Superior temporal gyrus (tissue), 1 donor: ENCODE results near the gene UBN2.
A peak's percentile ranks its signal among the peaks of the same experiment; 100 is the strongest.
"Not testable (repeated sequence)": the region's sequence is repeated elsewhere in the genome, so short reads cannot be mapped to it uniquely, and the experiment has no call there.

Source experiments
- DNase-seq: peaks from one replicate; pipeline ENCODE4 v3.0.0-alpha.2; 2016; ENCODE audit errors: extremely low spot score

UBN2 gene

DNA sequence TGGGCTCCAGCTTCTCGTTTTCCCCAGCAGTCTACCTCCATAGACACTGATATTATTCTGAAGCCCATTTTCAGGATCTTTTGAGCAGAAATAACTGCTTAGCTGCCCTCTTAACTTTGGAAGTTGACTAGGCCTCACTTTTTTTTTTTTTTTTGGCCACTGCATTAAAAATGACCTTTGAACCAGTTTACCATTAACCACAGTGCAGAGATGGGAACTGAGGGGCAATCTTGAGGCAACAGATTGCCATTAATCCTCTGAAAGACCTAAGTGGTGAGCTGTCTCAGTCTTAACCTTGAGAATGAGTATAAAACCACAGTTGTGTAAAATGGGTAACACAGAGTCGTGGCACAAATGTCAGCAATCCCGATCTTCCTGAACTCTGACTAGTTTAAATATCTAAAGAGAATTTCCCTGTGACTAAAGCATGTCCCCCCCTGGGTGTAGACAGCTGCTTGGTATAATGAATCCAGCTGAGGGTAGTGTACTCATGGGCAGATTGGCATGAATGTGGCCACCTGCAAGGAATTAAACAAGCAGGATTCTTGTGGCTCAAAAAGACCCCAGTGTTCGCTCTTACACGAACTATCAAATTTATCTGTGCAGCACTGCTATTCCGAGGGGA is 64.0 kb downstream of the UBN2 start:
- no peak for DNase-seq

DNA sequence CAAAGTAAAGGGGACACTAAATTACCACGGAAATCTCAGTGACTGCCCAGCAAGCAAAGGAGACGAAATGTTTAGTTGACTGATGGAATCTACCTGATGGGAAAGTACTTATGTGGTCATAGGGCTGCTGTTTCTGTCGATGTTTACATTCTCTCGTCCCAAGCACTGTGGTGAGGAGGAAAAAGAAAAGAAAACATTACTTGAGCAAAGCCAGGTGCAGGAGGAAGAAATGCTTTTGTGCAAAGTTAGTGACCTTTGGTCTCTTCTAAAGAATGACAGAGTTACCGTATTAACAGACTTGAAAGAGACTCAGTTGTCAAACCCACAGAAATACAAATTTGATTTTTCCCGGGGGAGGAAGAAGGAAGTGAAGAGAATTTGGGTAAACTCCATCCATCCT is 66.8 kb downstream of the UBN2 start:
- no peak for DNase-seq

DNA sequence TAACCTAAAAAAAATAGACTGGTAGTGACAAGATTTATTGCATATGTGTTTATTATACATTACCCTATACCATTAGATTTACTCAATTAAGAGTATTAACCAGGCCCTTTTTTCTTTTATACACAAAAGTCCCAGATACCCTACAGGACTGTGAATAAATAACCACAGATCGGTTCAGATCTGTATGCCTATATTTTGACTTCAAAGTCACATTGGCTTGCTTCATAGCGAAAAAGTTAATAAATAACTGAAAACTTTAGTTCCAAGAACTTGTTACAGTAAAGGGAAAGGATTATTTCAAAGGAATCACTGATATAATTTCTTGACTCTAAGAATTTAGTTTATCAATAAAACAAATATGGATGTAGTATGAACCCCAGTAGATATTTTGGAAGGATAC is 68.3 kb downstream of the UBN2 start:
- no peak for DNase-seq

DNA sequence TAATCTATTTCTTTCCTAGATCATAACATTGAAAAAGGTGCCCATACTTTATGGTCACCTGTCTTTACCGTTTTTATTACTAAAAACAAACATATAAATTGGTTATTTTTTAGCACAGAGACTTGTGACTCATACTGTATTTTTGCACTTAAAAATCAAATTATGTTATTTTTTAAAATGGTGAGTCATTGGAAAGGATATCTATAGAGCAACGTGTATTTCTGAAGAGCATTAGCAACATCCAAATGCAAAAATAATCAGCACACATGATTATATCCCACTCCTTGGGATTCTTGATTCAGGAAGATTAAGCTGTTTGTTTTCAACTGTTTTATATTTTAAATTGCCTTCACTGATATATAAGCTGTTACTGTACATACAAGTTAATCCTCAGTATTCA is 69.4 kb downstream of the UBN2 start:
- no peak for DNase-seq

DNA sequence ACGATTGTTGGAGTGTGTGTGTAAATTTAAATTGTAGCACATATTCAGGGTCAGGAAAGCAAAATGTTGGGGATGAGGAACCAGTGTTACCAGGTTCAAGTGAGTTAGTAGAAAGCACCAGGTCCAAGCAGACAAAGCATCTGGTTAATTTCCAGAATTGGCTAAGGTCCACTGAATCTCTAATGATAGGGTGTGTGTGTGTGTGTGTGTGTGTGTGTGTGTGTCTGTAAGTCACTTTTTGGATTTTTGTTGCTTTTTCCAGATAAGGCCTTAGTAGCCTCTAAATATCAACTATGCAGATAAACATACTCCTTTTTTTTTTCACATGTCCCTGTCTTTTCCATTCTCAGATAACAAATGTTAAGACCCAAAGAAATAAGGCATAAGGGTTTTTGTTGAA is 73.5 kb downstream of the UBN2 start:
- DNase-seq: no peak

DNA sequence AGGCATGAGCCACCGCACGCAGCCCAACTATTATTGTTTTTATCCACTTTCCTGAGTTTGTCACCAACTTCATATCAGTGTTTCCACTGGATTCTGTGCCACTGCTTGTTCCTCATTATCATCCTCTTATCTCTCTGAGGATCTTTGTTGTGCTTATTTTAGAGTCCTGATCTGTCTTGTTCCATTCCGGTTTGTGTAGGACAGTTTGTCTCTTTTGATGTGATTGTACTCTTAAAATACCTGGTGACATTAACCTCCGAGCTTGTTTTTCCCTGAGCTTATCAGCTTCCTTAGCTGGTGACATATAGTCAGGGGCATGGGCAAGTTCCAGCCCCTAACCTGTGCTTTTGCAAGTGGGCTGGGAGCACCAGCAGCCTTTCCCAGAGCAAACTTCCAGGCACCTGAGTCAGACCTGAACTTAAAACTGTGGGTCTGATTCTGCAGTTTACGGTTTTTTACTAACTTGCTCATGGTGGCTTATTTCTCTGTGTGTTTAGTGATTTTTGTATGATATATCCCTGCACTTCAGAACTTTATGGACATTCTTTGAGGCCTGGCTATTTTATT is 87.0 kb downstream of the UBN2 start:
- DNase-seq: no peak

DNA sequence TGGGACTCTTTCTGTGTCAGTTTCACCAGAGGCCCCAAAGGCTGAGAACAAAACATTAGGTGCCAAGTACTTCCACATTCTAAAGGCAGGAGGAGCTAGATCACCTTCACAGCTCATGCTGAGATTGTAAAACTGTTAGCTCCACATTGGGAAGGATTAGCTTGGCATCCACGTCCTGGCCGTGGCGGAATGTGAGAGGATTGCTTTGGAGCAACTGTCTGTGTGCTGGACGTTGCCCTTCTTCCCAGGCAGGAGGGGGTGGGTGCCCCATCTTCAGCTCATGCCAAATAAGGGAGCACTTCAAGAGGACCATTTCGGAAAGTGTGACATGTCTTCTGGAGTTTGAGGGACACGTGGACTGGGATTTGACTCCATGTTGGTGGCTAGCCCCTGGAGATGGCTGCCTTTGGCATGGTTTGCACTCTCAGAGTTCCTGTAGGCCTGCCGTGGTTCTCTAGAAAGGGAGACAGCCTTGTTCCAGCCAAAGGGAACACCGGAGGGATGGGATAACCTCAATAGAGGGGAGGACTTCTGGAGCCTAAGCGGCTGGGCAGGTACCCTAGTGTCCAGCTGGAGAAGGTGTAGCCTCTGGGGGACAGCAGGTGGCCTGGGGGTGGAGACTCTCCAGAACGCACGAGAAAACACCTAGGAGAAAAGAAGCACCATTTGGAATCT is 90.2 kb downstream of the UBN2 start:
- DNase-seq: no peak

DNA sequence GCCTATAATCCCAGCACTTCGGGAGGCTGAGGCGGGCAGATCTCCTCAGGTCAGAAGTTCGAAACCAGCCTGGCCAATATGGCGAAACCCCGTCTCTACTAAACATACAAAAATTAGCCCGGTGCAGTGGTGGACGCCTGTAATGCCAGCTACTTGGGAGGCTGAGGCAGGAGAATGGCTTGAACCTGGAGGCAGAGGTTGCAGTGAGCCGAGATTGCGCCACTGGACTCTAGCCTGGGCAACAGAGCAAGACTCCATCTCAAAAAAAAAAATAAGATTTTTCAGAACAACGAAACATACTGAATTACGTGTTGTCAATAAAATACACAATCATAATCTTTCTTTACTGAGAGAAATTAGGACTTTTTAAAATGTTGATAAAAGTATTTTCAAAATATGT is 93.7 kb downstream of the UBN2 start:
- DNase-seq: not testable (repeated sequence)

DNA sequence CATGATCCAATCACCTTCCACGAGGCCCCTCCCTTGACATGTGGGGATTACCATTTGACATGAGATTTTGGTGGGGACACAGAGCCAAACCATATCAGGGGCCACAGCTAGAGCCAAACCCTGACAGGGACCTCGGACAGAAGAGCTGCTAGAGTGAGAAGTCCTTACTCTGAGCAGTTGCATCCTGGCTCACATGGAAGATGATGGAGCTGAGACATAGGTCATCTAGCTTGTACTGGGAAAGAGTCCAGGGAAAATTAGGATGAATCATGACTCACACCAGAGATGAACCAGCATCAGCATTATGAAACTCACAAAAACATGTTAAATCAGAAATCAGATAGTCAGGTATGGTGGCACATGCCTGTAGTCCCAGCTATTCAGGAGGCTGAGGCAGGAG is 97.3 kb downstream of the UBN2 start:
- no peak for DNase-seq

DNA sequence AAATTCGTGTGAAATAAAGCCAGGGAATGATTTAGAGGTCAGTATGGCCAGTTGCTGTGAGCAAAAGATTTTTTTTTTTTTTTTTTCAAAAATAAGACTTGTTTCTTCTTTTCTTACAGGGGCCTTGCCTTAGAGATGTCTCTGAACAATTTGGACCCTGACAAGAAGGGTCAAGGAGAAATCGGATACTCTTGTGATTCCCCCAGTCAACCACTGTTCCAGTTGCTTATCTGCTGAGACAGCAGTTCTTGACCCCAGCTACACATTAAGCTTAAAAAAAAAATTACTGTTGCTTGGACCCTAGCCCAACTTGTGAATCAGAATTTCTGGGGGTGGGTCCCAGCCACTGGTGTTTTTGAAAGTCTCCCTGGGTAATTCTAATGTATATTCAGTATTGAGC is 98.1 kb downstream of the UBN2 start:
- no peak for DNase-seq

DNA sequence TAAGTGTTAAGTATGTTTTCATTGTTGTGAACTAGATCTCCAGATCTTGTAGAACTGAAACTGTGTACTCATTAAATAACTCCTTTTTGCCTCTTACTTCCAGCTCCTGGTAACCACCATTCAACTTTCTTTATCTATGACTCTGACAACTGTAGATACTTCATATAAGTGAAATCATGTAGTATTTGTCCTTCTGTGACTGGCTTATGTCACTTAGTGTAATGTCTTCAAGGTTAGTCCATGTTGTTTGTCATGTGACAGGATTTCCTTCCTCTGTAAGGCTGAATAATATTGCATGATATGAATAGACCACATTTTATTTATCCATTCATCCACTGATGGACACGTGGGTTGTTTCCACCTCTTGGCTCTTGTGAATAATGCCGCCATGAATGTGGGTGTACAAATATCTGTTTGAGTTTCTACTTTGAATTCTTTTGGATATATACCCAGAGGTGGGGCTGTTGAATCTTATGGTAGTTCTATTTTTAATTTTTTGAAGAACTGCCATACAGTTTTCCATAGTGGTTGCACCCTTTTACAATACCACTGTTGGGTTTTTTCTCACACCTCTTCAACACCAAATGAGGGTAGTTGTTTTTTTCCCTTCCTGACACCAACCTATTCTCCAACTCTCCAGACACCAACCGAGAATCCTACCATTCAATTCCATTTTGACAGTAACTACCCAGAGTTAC is 99.4 kb downstream of the UBN2 start:
- DNase-seq: no peak

DNA sequence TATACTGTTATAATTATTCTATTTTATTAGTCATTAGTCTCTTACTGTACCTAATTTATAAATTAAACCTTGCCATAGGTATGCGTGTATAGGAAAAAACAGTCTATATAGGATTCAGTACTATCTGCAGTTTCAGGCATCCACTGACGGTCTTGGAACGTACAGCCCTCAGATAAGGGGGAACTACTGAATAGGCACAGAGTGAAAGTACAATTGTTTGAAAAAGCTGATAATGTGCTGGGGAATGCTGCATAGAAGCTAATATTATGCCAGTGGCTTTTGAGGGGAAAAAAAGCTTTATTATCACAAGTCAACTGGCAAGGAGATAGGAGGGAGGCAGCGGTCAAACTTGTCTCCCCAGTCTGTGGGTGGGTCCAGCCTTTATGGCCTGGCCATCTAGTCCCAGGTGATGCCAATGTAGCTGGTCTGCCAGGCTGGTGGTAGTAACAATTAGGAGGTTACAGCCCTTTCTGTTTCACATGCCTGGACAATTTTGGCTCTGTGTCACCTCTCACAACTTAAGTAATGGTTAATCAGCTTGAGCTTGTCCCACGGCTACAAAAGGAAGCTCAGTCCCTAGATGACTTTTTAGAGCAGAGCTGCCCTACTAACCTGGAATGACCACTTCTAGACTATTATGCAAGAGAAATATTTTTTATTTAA is 101.8 kb downstream of the UBN2 start:
- no peak for DNase-seq

DNA sequence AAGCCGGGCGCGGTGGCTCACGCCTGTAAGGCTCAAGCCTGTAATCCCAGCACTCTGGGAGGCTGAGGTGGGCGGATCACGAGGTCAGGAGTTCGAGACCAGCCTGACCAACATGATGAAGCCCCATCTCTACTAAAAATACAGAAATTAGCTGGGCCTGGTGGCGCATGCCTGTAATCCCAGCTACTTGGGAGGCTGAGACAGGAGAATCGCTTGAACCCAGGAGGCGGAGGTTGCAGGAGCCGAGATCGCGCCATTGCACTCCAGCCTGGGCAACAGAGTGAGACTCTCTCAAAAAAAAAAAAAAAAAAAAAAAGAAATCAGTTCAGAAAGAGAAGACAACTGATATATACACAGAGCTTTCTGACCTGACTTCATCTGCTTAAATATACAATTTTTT is 102.4 kb downstream of the UBN2 start:
- DNase-seq: not testable (repeated sequence)

DNA sequence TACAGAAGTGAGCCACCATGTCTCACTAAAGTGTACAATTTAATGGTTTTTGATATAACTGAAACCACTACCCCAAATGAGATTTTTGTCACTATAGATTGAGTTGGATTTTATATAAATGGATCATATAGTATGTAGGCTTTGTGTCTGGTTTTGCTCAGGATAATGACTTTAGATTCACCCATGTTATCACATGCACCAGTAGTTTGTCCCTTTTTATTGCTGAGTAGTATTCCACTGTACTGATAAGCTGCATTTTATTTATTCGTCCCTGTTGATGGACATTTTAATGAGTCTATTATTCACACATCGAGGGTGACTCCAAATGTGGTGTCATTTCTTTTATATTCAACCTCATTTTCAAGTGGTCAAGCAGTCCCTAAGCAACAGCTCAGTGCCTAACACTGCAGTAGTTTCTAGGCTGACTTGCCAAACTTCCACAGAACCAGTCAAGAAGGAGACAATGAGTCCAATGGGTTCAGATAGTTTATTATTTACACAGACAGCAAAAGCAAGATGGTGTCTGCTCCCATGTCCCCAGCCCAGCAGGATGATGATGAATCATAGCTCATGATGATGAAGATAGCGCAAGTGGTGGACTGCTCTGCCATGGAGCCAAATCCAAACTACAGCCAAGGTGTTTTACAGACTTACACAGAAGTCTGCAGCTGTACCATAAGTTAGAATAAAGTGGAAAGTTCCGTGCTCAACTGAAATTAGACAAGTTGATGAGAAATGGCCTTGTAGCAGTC is 103.5 kb downstream of the UBN2 start:
- DNase-seq: no peak

DNA sequence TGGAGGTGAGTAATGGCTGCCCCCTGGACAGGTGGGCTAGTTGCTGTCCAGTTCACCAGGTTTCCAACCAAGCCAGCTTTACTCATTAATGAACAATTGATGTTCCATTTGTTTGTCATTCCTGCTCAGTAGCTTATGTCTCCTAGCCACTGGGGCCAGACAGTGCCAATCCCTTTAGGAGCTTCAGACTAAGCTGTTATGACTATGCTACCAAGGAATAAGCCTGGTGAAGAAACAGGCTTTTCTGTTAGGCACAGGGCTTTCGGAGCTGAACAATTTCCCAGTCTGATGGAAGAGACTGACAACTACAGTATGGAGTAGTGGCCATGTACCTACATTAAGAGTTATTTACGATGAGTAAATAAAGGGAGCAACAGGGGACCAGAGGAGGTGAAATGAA is 108.0 kb downstream of the UBN2 start:
- no peak for DNase-seq

DNA sequence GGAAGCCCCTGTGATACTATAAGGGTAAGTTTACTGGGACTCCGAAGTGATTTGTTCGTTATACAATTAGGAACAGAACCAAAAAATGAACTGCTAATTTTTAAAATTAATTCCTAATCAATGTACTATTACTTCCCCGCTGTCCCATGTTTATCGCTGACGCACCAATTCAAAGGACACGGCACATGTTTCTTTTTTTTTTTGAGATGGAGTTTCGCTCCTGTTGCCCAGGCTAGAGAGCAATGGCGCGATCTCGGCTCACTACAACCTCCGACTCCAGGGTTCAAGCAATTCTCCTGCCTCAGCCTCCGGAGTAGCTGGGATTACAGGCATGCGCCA is 108.6 kb downstream of the UBN2 start:
- no peak for DNase-seq

DNA sequence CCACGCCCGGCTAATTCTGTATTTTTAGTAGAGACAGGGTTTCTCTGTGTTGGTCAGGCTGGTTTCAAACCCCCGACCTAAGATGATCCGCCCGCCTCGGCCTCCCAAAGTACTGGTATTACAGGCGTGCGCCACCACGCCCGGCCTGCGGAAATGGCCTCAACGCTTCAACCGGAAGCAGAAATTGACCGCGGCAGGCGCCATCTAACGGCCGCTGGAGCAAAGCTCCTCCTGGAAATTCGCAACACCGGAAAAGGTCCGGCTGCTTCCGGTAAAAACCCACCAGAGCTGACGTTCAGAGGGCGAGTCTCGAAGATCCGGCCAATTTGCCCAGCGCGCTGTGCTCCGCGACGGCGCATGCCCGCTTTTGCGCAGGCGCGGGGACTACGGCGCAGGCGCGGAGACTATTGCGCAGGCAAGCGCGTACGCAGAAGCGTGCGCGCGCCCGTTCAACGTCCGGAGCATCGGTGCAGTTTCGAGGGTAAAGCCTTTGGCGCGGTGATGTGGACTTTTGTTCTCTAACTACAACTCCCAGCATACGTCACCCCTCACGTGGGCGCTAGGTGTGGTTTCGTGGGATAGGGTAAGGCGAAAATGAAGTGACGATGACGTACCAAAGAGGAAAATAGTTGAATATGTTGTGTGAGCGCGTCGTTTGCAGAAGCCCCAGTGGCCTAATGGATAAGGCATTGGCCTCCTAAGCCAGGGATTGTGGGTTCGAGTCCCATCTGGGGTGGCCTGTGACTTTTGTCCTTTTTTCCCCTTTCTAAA is 109.2 kb downstream of the UBN2 start:
- DNase-seq: peak; percentile 100

DNA sequence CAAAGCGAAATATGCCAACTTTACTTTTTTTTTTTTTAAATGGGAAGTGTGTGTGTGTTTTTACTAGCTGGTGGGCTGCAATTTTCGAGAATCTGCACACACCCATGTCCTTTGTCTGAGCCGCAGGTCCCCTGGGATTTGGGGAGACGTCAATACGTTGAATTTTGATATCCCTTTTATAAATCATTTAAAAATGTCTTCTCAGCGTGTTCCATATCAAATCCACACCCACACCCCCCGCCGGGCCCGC is 109.7 kb downstream of the UBN2 start:
- no peak for DNase-seq

DNA sequence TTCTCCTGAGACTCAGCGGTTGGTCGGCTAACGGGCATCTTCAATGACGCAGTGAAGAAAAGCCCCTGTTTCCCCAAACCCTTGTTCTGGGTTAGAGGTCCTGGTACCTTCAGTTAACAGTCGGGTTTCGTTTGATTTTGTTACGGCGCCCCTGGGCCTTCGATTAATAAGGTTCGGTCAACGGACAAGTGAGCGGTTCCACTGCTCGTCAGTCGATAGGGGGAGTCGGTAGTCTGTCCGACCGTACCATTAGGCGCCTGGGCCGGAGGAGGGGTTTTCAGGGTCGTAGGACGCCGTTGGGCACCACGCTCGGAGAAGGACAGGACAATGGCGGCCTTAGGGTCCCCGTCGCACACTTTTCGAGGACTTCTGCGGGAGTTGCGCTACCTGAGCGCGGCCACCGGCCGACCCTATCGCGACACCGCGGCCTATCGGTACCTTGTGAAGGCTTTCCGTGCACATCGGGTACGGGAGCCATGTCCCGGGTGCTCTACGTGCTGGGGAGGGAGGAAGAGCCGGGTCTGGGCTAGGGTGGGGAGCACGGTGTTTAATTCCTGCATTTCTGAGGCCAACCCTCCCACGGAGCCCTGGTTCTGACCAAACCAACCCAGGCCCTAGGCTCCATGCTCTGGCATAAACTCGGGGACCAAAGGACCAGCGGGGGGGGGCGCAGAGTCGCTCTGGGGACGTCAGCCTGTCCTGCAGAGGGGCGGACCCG is 110.2 kb downstream of the UBN2 start, which contains the start of gene FMC1:
FMC1 (plus strand) TSS at position 280 of the 718 bp plus-strand sequence; CDS start at position 328, 48 bp downstream.
- peak; percentile 95 for DNase-seq

DNA sequence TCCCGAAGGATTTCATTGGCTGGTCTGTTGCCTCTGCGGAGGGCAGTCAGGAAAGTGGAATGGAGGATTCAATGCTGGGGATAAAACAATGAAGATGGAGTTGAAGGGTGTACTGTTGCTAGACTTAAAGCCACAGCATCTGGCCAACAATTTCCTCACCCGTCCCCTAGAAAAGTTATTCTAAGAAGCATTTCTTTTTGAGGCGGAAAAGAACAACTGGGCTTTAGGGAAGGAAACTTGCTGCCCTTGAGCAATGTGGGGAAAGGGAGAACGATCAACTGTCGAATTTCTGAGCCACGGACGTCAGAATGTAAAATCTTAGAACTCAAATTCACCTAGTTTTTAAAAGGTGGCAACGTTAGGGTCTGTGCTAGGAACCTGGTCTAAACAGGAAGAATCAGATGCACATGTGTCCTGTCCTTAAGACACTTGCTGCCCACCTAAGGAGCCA is 110.8 kb downstream of the UBN2 start:
- no peak for DNase-seq
